ENCODE results near the gene SUZ12.
"Not testable (repeated sequence)": the region's sequence is repeated elsewhere in the genome, so short reads cannot be mapped to it uniquely, and the experiment has no call there.

The SUZ12 gene

GRCh38 chr17:31936615-31937609, at the start of gene SUZ12:
Gene SUZ12 (plus strand): TSS chr17:31937007. CDS start chr17:31937247, 240 bp downstream.
- peak; percentile 74 for DNase-seq

GRCh38 chr17:31888124-31888523, 48.7 kb upstream of the SUZ12 start:
- DNase-seq, result no peak

GRCh38 chr17:31900877-31901276, 35.9 kb upstream of the SUZ12 start:
- DNase-seq, result no peak

- no peak for DNase-seq
Observed at GRCh38 chr17:31902693-31903092, 34.1 kb upstream of the SUZ12 start.

GRCh38 chr17:31903401-31903800, 33.4 kb upstream of the SUZ12 start:
- no peak for DNase-seq

- no peak for DNase-seq
Observed at GRCh38 chr17:31907342-31907962, 29.4 kb upstream of the SUZ12 start.

- no peak for DNase-seq
Observed at GRCh38 chr17:31908386-31908785, 28.4 kb upstream of the SUZ12 start.

- DNase-seq, result not testable (repeated sequence)
Observed at GRCh38 chr17:31912705-31913104, 24.1 kb upstream of the SUZ12 start.

- no peak for DNase-seq
Observed at GRCh38 chr17:31915456-31916100, 21.2 kb upstream of the SUZ12 start.

GRCh38 chr17:31916491-31917064, 20.2 kb upstream of the SUZ12 start:
- DNase-seq, result no peak

- DNase-seq, result no peak
Observed at GRCh38 chr17:31917065-31917529, 19.7 kb upstream of the SUZ12 start.

GRCh38 chr17:31917721-31918120, 19.1 kb upstream of the SUZ12 start:
- not testable (repeated sequence) for DNase-seq

GRCh38 chr17:31918701-31919128, 18.1 kb upstream of the SUZ12 start:
- DNase-seq, result no peak

GRCh38 chr17:31919802-31920525, 16.8 kb upstream of the SUZ12 start:
- peak; percentile 47 for DNase-seq

GRCh38 chr17:31926100-31926729, 10.6 kb upstream of the SUZ12 start:
- no peak for DNase-seq

- DNase-seq, result no peak
Observed at GRCh38 chr17:31931756-31932155, 5.1 kb upstream of the SUZ12 start.

- DNase-seq, result no peak
Observed at GRCh38 chr17:31935512-31935911, 1.3 kb upstream of the SUZ12 start.

- not testable (repeated sequence) for DNase-seq
Observed at GRCh38 chr17:31937926-31938641, 1.3 kb downstream of the SUZ12 start.

GRCh38 chr17:31941916-31942315, 5.1 kb downstream of the SUZ12 start:
- not testable (repeated sequence) for DNase-seq

- DNase-seq, result not testable (repeated sequence)
Observed at GRCh38 chr17:31942396-31942795, 5.6 kb downstream of the SUZ12 start.

GRCh38 chr17:31951953-31952352, 15.1 kb downstream of the SUZ12 start:
- DNase-seq, result not testable (repeated sequence)
